Hair follicle dermal papilla cell (primary cell): ENCODE results near the gene KANSL2. TPM values are rescaled to one million over a fixed set of nuclear protein-coding genes. Genes with fewer than 3 reads are reported as not detected.
A peak's percentile ranks its signal among the peaks of the same experiment; 100 is the strongest.

Experiments
- small RNA-seq: library from RNA; depleted of rRNA; stranded (forward); fragments of <200 nt; gene quantifications from one replicate; pipeline ENCODE3, GENCODE V24; 2012
- total RNA-seq: library from RNA; depleted of rRNA; stranded (reverse); fragments of >200 nt; gene quantifications from 2 replicates; pipeline ENCODE4 v1.2.3, GENCODE V29; 2012

KANSL2 gene
- total RNA-seq, result 40.3 and 44.5 TPM in 2 replicates

GRCh38 chr12:48681710-48682532, at the start of gene KANSL2:
KANSL2 (minus strand) TSS chr12:48682238; CDS start chr12:48681632, 606 bp downstream.

GRCh38 chr12:48716493-48717251, 34.6 kb upstream of the KANSL2 start, which contains the start of gene CCNT1:
CCNT1 (minus strand) TSS chr12:48716707; CDS start chr12:48716675, 32 bp downstream.

Small RNA genes within 50 kb of the gene (small RNA-seq; reads per million reads assigned to genes)
- gene MIR1291 (not detected), gene SNORA2A (758 reads per million, percentile 99 among the genes with 10 or more reads in this experiment), gene SNORA2B (103 reads per million, percentile 98 among the genes with 10 or more reads in this experiment), gene SNORA2C (7.9 reads per million, percentile 87 among the genes with 10 or more reads in this experiment)

Other genes with a start within 250 kb of the KANSL2 start
- gene ANP32D, start 209.7 kb downstream of the KANSL2 start, total RNA-seq, result not detected in 2 replicates
- not detected in 2 replicates for gene C12orf54, start 199.7 kb downstream of the KANSL2 start, total RNA-seq
- gene OR8S1, start 156.6 kb downstream of the KANSL2 start, total RNA-seq, result not detected in 2 replicates
- 0.24 TPM in 1 of 2 replicates, not detected in the other for gene LALBA, start 112.2 kb downstream of the KANSL2 start, total RNA-seq
- 30.8 and 34.2 TPM in 2 replicates for gene CCNT1, start 34.5 kb upstream of the KANSL2 start, total RNA-seq
- 34.9 and 52.2 TPM in 2 replicates for gene ADCY6, start 106.9 kb upstream of the KANSL2 start, total RNA-seq
- gene CACNB3, start 136.3 kb upstream of the KANSL2 start, total RNA-seq, result 20.2 and 21.6 TPM in 2 replicates
- 45.2 and 54.8 TPM in 2 replicates for gene DDX23, start 169.9 kb upstream of the KANSL2 start, total RNA-seq
- gene RND1, start 183.6 kb upstream of the KANSL2 start, total RNA-seq, result 0.16 TPM in 1 of 2 replicates, not detected in the other
- gene FKBP11, start 243.3 kb upstream of the KANSL2 start, total RNA-seq, result 15.9 and 16.7 TPM in 2 replicates